ENCODE measurements around the gene SYNDIG1L.

Gene SYNDIG1L

DNA sequence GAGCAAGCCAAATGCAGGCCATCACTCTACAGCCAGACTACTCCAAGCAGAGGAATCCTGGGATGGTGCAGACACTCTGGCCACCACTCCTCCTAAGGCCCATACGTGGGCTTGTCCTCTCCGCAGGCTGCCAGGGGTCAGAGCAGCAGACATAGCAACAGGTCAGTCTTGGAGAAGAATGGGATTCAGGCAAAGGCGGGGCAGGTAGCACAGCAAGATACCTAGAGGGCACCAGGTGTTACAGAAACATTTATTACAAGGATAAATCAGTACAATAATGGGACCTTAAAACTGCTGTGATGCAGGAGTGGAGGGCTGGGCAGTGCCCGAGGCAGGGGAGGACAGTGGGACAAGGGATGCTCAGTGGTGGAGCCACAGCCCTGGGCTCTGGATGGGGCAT lies 20.3 kb downstream of the SYNDIG1L start:
- no peak for DNase-seq
- Histone ChIP-seq H3K9me3 (no peaks in the 10 kb centered on the region), H3K4me3 (ENCODE audit: low read depth, low read length) (no peak overlapping the region), H3K27me3 (peaks cover 5% of the 10 kb centered on the region; the same call in 1 of the 2 replicates), H3K36me3 (no peaks in the 10 kb centered on the region), H3K4me1 (no peaks in the 10 kb centered on the region)
- TF ChIP-seq, protein P1, sequence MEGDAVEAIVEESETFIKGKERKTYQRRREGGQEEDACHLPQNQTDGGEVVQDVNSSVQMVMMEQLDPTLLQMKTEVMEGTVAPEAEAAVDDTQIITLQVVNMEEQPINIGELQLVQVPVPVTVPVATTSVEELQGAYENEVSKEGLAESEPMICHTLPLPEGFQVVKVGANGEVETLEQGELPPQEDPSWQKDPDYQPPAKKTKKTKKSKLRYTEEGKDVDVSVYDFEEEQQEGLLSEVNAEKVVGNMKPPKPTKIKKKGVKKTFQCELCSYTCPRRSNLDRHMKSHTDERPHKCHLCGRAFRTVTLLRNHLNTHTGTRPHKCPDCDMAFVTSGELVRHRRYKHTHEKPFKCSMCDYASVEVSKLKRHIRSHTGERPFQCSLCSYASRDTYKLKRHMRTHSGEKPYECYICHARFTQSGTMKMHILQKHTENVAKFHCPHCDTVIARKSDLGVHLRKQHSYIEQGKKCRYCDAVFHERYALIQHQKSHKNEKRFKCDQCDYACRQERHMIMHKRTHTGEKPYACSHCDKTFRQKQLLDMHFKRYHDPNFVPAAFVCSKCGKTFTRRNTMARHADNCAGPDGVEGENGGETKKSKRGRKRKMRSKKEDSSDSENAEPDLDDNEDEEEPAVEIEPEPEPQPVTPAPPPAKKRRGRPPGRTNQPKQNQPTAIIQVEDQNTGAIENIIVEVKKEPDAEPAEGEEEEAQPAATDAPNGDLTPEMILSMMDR (IDR thresholded peaks at IDR 0.05; ENCODE audit: low read depth, low read length), result no peak

DNA sequence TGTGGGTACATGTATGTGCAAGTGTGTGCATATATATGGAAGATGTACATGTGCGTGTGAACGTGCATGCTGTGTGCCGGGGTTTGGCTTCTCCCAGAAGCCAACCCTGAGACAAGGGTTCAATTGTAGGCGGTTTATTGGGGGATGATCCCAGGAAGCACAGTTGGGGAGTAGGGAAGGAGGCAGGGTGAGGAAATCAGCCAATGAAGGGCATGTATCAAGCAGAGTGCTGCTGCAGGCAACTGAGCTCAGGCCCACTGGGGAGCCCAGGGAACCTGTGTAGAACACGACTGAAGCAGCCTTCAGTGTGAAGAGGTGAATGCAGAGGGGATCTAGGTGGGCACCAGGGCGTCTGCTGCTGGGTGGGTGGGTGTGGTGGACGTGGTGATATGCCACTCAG lies 21.6 kb downstream of the SYNDIG1L start:
- Histone ChIP-seq H3K9me3 (no peaks in the 10 kb centered on the region), H3K27me3 (peaks cover 15% of the 10 kb centered on the region), H3K4me1 (no peaks in the 10 kb centered on the region), H3K4me3 (ENCODE audit: low read depth, low read length) (no peak overlapping the region), H3K36me3 (no peaks in the 10 kb centered on the region)
- TF ChIP-seq, protein P1 (IDR thresholded peaks at IDR 0.05; ENCODE audit: low read depth, low read length), result no peak
- no peak for DNase-seq

DNA sequence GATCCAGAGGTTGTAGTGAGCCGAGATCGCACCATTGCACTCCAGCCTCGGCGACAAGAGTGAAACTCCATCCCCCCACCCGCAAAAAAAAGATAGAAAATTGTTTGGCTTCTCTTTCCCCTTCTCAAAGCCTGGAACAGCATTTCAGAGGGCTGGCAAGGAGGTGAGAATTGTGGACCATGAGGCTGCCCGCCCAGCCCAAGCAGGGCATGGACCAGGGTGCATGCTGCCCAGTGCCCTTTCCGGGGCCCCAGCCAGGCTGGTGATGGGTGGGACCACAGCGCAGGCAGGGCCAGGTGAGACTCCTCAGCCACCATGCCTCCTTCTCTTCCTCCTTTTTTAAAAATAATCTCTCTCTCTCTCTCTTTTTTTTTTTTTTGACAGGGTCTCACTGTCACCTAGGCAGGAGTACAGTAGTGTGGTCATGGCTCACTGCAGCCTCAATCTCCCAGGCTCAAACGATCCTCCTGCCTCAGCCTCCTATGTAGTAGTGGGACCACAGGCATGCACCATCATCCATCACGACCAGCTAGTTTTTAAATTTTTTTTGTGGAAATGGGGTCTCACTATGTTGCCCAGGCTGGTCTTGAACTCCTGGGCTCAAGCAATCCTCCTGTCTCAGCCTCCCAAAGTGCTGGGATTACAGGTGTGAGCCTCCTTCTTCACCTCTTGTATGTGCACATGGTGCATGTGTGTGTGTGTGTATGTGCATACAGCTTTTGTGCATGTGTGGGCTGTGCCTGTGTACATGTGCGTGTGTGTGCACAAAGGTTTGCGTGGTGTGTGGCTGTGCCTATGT lies 22.2 kb downstream of the SYNDIG1L start:
- Histone ChIP-seq H3K36me3 (no peaks in the 10 kb centered on the region), H3K4me3 (ENCODE audit: low read depth, low read length) (no peak overlapping the region), H3K4me1 (no peaks in the 10 kb centered on the region), H3K9me3 (no peaks in the 10 kb centered on the region), H3K27me3 (peaks cover 22% of the 10 kb centered on the region)
- DNase-seq, result no peak
- TF ChIP-seq, protein P1 (IDR thresholded peaks at IDR 0.05; ENCODE audit: low read depth, low read length), result no peak

DNA sequence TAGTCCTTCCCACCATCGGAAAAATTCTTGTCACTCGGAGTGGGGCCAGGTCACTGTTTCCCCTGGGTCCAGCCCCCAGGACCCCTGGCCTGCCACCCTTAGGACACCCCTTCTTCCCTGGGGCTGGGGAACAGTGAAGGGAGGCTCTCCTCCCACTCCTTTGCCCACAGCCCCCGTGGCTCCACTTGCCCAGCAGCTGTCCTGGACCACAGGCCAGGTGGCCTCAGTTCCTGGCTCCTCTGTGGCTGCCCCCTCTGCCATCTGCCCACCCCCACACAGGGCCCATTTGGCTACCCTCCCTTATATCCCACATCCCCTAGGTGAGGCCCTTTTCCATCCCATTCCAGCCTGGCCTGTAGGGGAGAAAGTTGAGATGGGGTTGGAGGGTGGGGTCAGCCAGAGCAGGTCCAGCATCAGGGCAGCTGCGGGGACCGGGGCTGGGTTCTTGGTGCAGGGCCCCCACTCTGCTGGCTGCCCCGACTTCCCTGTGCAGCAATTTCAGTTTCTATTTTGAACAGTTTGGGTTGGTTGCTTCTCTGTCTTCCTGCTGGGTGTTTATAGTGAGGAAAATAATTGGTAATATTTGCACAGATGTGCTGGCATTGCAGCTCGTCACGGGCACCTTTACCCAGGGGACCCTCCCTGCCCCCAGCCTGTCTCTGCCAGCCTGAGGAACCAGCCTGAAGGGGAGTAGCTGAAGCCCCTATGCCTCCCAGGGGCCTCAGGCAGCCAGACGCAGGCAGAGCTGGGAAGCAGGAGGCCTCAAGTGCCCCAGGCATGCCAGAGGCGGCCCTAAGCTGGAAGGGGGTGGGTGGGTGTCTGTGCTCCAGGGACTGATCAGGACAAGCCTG lies 23.4 kb downstream of the SYNDIG1L start:
- TF ChIP-seq, protein P1 (IDR thresholded peaks at IDR 0.05; ENCODE audit: low read depth, low read length), result no peak
- no peak overlapping the region for H3K4me3 ChIP-seq (ENCODE audit: low read depth, low read length)
- no peaks in the 10 kb centered on the region for H3K9me3 ChIP-seq
- H3K27me3 ChIP-seq, result peaks cover 31% of the 10 kb centered on the region
- H3K4me1 ChIP-seq, result no peaks in the 10 kb centered on the region
- DNase-seq, result no peak
- no peaks in the 10 kb centered on the region for H3K36me3 ChIP-seq

DNA sequence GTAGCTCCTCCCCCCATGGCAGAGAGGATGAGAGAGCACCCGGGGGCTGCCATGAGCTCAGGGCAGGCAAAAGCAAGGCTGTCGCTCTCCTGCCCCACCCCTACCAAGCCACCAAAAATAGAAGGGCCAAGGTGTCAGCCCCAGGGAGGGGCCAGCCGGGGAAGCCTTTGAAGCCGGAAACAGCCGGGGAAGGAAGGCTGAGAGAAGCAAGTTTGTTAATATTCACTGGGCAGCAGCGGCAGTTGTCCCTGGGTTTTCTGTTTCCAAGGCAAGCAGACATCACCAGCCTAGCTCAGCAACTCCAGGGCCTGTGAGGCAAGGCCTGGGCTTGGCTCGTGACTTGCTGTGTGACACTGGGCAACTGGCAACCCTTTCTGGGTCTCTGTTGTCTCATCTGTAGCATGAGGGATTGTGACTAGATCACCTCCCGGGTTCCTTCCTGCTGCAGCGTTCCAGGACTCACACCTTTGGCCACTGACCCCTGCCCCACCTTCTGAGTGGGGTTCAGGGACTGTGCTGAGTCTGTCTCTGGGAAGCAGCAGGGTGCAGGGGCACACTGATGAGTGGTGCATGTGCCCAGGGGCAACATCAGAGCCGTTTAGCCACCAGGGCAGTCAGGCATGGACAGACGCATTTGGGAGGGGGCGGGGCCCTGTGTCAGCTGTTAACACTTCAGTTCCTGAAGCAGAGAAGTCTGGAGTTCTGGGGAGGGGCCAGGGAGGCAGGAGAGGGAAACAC lies 24.3 kb downstream of the SYNDIG1L start:
- peaks cover 39% of the 10 kb centered on the region for H3K27me3 ChIP-seq
- no peaks in the 10 kb centered on the region for H3K36me3 ChIP-seq
- H3K9me3 ChIP-seq, result no peaks in the 10 kb centered on the region
- DNase-seq, result peak; percentile 39
- no peaks in the 10 kb centered on the region for H3K4me1 ChIP-seq
- no peak overlapping the region for H3K4me3 ChIP-seq (ENCODE audit: low read depth, low read length)
- TF ChIP-seq, protein P1 (IDR thresholded peaks at IDR 0.05; ENCODE audit: low read depth, low read length), result no peak

Data from BE2C (cell line).